Measurements from ENCODE around the gene GCNT4.

DNA sequence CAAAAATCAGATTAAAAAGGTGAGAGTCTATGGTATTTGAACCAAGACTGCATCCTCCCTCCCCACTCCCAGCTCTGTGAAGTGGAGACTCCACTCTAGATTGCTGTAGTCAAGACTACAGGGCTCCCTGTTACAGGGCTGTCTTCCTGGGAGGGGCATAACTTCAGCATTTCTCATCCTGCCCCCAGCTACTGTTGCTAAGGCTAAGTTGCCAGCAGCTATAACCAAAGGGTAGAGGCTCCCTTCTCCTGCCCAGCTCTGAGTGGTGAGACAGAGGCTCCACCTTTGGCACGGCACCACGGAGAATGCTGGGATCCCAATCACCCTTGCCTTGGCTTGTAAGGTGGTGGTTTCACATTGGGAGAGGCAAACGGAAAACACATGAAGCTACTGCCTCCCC lies 39.2 kb upstream of the GCNT4 start:
- TF ChIP-seq SUZ12 (IDR thresholded peaks at IDR 0.05) (no peak), ARNT (IDR thresholded peaks at IDR 0.05) (no peak), NFRKB (IDR thresholded peaks at IDR 0.05) (no peak)

Measured in HEK293T (cell line).